H1 (cell line): ENCODE results near the gene POGK. TPM values are rescaled to one million over a fixed set of nuclear protein-coding genes. Genes with fewer than 3 reads are reported as not detected.

Experiments
- CTCF ChIA-PET: fragments of 300-600 bp; sonication (Branson Sonifier 250); formaldehyde crosslinking; loops from one replicate; lab custom pipeline; 2021; ENCODE audit not compliant: partially characterized antibody; lab: Charles Lee
- POLR2A ChIA-PET: fragments of 300-600 bp; sonication (Branson Sonifier 250); formaldehyde crosslinking; loops from one replicate; lab custom pipeline; 2021; ENCODE audit warnings: inconsistent platforms; ENCODE audit not compliant: partially characterized antibody; lab: Charles Lee
- DNase-seq, 2 experiments: peaks; one replicate each; pipeline versions ENCODE4 v3.0.0 to v3.0.0-alpha.2; 2010 to 2022; ENCODE audit warnings: low spot score in 2 of 2, low read depth in 1 of 2, mixed read lengths in 1 of 2
- FAIRE-seq: peaks from 2 replicates; lab custom pipeline; 2011; peaks lifted over from hg19 to GRCh38; lab: Jason Lieb, UNC
- H2AFZ ChIP-seq: 2 replicates; pipeline ENCODE4 v1.8.1; 2012; ENCODE audit warnings: low read length, inconsistent platforms
- H2AK5ac ChIP-seq: 2 replicates; pipeline ENCODE4 v1.6.1; 2013; ENCODE audit warnings: low read depth, low read length
- H2BK120ac ChIP-seq: replicated peaks from 2 replicates; pipeline ENCODE3; 2013; ENCODE audit warnings: low read depth, low read length, inconsistent platforms
- H2BK12ac ChIP-seq: 2 replicates; pipeline ENCODE4 v1.6.1; 2013; ENCODE audit warnings: low read depth, low read length
- H2BK15ac ChIP-seq: 2 replicates; pipeline ENCODE4 v1.6.1; 2013; ENCODE audit warnings: low read length
- H2BK20ac ChIP-seq: 2 replicates; pipeline ENCODE4 v1.6.1; 2013; ENCODE audit warnings: low read length
- H2BK5ac ChIP-seq: 2 replicates; pipeline ENCODE4 v1.6.1; 2013; ENCODE audit warnings: low read depth, low read length
- H3K14ac ChIP-seq: 2 replicates; pipeline ENCODE4 v1.6.1; 2013; ENCODE audit warnings: inconsistent platforms; ENCODE audit not compliant: insufficient read length
- H3K18ac ChIP-seq: 2 replicates; pipeline ENCODE4 v1.6.1; 2013; ENCODE audit warnings: low read length; ENCODE audit errors: extremely low read depth
- H3K23ac ChIP-seq: 2 replicates; pipeline ENCODE4 v1.6.1; 2013; ENCODE audit warnings: inconsistent platforms; ENCODE audit not compliant: insufficient read length
- H3K23me2 ChIP-seq: 2 replicates; pipeline ENCODE4 v1.6.1; 2013; ENCODE audit warnings: low read depth, low read length
- H3K27ac ChIP-seq: 2 replicates; pipeline ENCODE4 v1.6.1; 2011; ENCODE audit warnings: low read depth, low read length, inconsistent platforms
- H3K27me3 ChIP-seq, 4 experiments: replicated peaks in 1 of 4; 1 replicate in 1 of 4; 2 replicates in 3 of 4; pipeline versions ENCODE4 v1.6.1 to v1.8.1; 2011 to 2013; ENCODE audit warnings: low read length in 3 of 4, mild to moderate bottlenecking in 3 of 4, inconsistent platforms in 2 of 4, mixed read lengths in 2 of 4, moderate library complexity in 1 of 4; ENCODE audit not compliant: control insufficient read depth in 3 of 4, insufficient read depth in 3 of 4; ENCODE audit errors: extremely low read depth in 1 of 4
- H3K36me3 ChIP-seq, 4 experiments: 2 replicates each; pipeline versions ENCODE4 v1.6.1 to v1.8.1; 2011 to 2013; ENCODE audit warnings: mild to moderate bottlenecking in 4 of 4, low read length in 3 of 4, moderate library complexity in 2 of 4, control low read depth in 1 of 4, inconsistent platforms in 1 of 4; ENCODE audit not compliant: insufficient read depth in 4 of 4, control insufficient read depth in 2 of 4
- H3K4ac ChIP-seq: replicated peaks from 2 replicates; pipeline ENCODE3; 2013; ENCODE audit warnings: low read length, low read depth, mixed read lengths, inconsistent platforms; ENCODE audit not compliant: insufficient read length
- H3K4me1 ChIP-seq, 4 experiments: replicated peaks in 1 of 4; 1 replicate in 1 of 4; 2 replicates in 3 of 4; pipeline versions ENCODE4 v1.6.1 to v1.8.1; 2011 to 2013; ENCODE audit warnings: low read length in 3 of 4, inconsistent platforms in 2 of 4, mixed read lengths in 1 of 4; ENCODE audit not compliant: insufficient read depth in 4 of 4, control insufficient read depth in 3 of 4
- H3K4me2 ChIP-seq, 2 experiments: 2 replicates each; pipeline versions ENCODE4 v1.6.1 to v1.8.1; 2011 to 2013; ENCODE audit warnings: low read depth in 2 of 2, low read length in 2 of 2, control low read depth in 1 of 2, inconsistent platforms in 1 of 2, mild to moderate bottlenecking in 1 of 2; ENCODE audit not compliant: insufficient read depth in 1 of 2
- H3K4me3 ChIP-seq, 4 experiments: fragments of 200-600, 300-600 bp in 1 of 4; sonication (generic), shearing (Covaris generic), sonication (Bioruptor Twin) in 1 of 4; 2 replicates each; pipeline versions ENCODE4 v1.5.1 to v1.8.1; 2011 to 2016; ENCODE audit warnings: low read length in 4 of 4, low read depth in 3 of 4, control low read depth in 2 of 4, inconsistent platforms in 2 of 4, mild to moderate bottlenecking in 2 of 4, mixed read lengths in 1 of 4, moderate library complexity in 1 of 4; ENCODE audit not compliant: insufficient read depth in 2 of 4; ENCODE audit errors: extremely low read depth in 1 of 4
- H3K56ac ChIP-seq: replicated peaks from 2 replicates; pipeline ENCODE3; 2013; ENCODE audit warnings: low read depth, mild to moderate bottlenecking, mixed read lengths, low read length, inconsistent platforms; ENCODE audit not compliant: insufficient read length
- H3K79me1 ChIP-seq: 2 replicates; pipeline ENCODE4 v1.6.1; 2013; ENCODE audit warnings: low read depth, low read length, control low read depth
- H3K79me2 ChIP-seq, 2 experiments: 2 replicates each; pipeline versions ENCODE4 v1.6.1 to v1.8.1; 2012 to 2013; ENCODE audit warnings: low read length in 2 of 2, mild to moderate bottlenecking in 2 of 2, inconsistent platforms in 1 of 2; ENCODE audit not compliant: insufficient read depth in 2 of 2, control insufficient read depth in 1 of 2
- H3K9ac ChIP-seq, 4 experiments: replicated peaks in 1 of 4; 1 replicate in 1 of 4; 2 replicates in 3 of 4; pipeline versions ENCODE4 v1.6.1 to v1.8.1; 2011 to 2013; ENCODE audit warnings: low read depth in 3 of 4, low read length in 3 of 4, control low read depth in 2 of 4, mild to moderate bottlenecking in 2 of 4, moderate library complexity in 2 of 4, inconsistent platforms in 1 of 4; ENCODE audit errors: extremely low read depth in 1 of 4
- H3K9me3 ChIP-seq, 2 experiments: 2 replicates each; pipeline versions ENCODE4 v1.6.1 to v1.8.1; 2012 to 2013; ENCODE audit warnings: mild to moderate bottlenecking in 2 of 2, moderate library complexity in 2 of 2, control low read depth in 1 of 2, inconsistent platforms in 1 of 2, low read depth in 1 of 2, low read length in 1 of 2, mixed read lengths in 1 of 2; ENCODE audit not compliant: insufficient read depth in 2 of 2
- H4K20me1 ChIP-seq, 2 experiments: replicated peaks in 1 of 2; 2 replicates each; pipeline versions ENCODE3 to v1.8.1; 2011 to 2013; ENCODE audit warnings: inconsistent platforms in 2 of 2, low read length in 2 of 2, mild to moderate bottlenecking in 1 of 2; ENCODE audit not compliant: insufficient read depth in 2 of 2, control insufficient read depth in 1 of 2
- H4K5ac ChIP-seq: 2 replicates; pipeline ENCODE4 v1.6.1; 2013; ENCODE audit warnings: low read length, low read depth, mixed read lengths, inconsistent platforms; ENCODE audit not compliant: insufficient read length
- H4K8ac ChIP-seq: 2 replicates; pipeline ENCODE4 v1.8.0; 2013; ENCODE audit warnings: mild to moderate bottlenecking, moderate library complexity, low read length, inconsistent platforms; ENCODE audit not compliant: insufficient read depth; ENCODE audit errors: extremely low read depth
- H4K91ac ChIP-seq: replicated peaks from 2 replicates; pipeline ENCODE3; 2013; ENCODE audit warnings: low read length, mixed read lengths, inconsistent platforms; ENCODE audit not compliant: insufficient read length
- ATF3 ChIP-seq: IDR thresholded peaks from 2 replicates; pipeline ENCODE4 v1.6.1; 2011; ENCODE audit warnings: low read depth, mild to moderate bottlenecking, low read length; ENCODE audit not compliant: insufficient read depth
- CBX5 ChIP-seq: fragments of 300-800, 300-1000 bp; sonication (generic); IDR thresholded peaks from 2 replicates; pipeline ENCODE4 v1.7.1; 2016; ENCODE audit warnings: antibody characterized with exemption, low read length, low read depth
- CHD1 ChIP-seq: IDR thresholded peaks from 2 replicates; pipeline ENCODE4 v1.6.1; 2012; ENCODE audit warnings: low read depth, low read length, improper control_type of control experiment
- HDAC2 ChIP-seq, 2 experiments: fragments of 300-600 bp in 1 of 2; sonication (generic) in 1 of 2; IDR thresholded peaks; 2 replicates each; pipeline ENCODE4 v1.6.1; 2011 to 2012; ENCODE audit warnings: low read depth in 2 of 2, low read length in 2 of 2, mild to moderate bottlenecking in 2 of 2, moderate library complexity in 2 of 2, borderline replicate concordance in 1 of 2, inconsistent platforms in 1 of 2
- JUND ChIP-seq: IDR thresholded peaks from 2 replicates; pipeline ENCODE4 v1.6.1; 2011; ENCODE audit warnings: mild to moderate bottlenecking, improper control_type of control experiment, low read length
- MAFK ChIP-seq: IDR thresholded peaks from 2 replicates; pipeline ENCODE4 v1.6.1; 2012; ENCODE audit warnings: low read depth, mild to moderate bottlenecking, improper control_type of control experiment, low read length
- RFX5 ChIP-seq: IDR thresholded peaks from 2 replicates; pipeline ENCODE4 v1.6.1; 2011; ENCODE audit warnings: low read depth, low read length, improper control_type of control experiment, borderline replicate concordance
- SP2 ChIP-seq: IDR thresholded peaks from 2 replicates; pipeline ENCODE4 v1.6.1; 2012; ENCODE audit warnings: mild to moderate bottlenecking, low read length, inconsistent platforms
- TAF7 ChIP-seq: optimal IDR thresholded peaks from 2 replicates; pipeline ENCODE3; 2011; ENCODE audit warnings: low read depth, mild to moderate bottlenecking, inconsistent platforms, low read length, moderate library complexity, borderline replicate concordance
- WGBS, 2 experiments: shearing (Covaris generic) in 1 of 2; methylation state at CpG; one replicate each; pipeline versions ENCODE4 v1.1.6 to v1.1.7; 2013 to 2015; ENCODE audit warnings: low lambda C conversion rate in 2 of 2, mixed read lengths in 2 of 2, inconsistent platforms in 1 of 2, low coverage in 1 of 2, missing lambda C conversion rate in 1 of 2; ENCODE audit not compliant: insufficient replicate concordance in 2 of 2, insufficient coverage in 1 of 2, insufficient read length in 1 of 2; ENCODE audit errors: extremely low coverage in 1 of 2, missing lambda C conversion rate in 1 of 2; 5-methylcytosine and 5-hydroxymethylcytosine counted together
- polyA plus RNA-seq, 7 experiments: library from polyadenylated mRNA; depleted of rRNA in 3 of 7; stranded (reverse) in 5 of 7; unstranded in 2 of 7; fragments of >200 nt in 5 of 7; fragments of 200-250 nt in 2 of 7; gene quantifications; 1 replicate in 5 of 7; 2 replicates in 1 of 7; 4 replicates in 1 of 7; pipeline versions ENCODE4 v1.2.1 to v1.2.3, GENCODE V29; 2011 to 2013; ENCODE audit warnings: missing spikeins in 2 of 7, mixed read lengths in 2 of 7
- total RNA-seq: library from RNA; stranded (reverse); fragmentation: NEBNext Ultra II Directional; extraction: Animal tissue kit (Norgen Biotek cat#: 25700); gene quantifications from 2 replicates; pipeline ENCODE4 v1.2.1, GENCODE V29; 2021

The POGK gene
- total and polyA plus RNA-seq, 2 of the 8 experiments (the other 6 are each of a cell fraction or from before 2014, with no cell fraction given), result 16.9 to 40.3 TPM

GRCh38 chr1:166844791-166845190, 5.5 kb downstream of the POGK start:
- H4K20me1 ChIP-seq, result peaks cover 15 to 29% of the 10 kb centered on the region in 2 experiments
- H3K23me2 ChIP-seq, result peaks cover 5% of the 10 kb centered on the region
- H2BK20ac ChIP-seq, result no peak overlapping the region
- no peak overlapping the region for H3K9ac ChIP-seq
- WGBS, 2 experiments, result 95% methylated on average over 7 of the region's 7 CpGs; no CpG with 5 or more reads in 1 of the 2 experiments
- no peak overlapping the region for H2AK5ac ChIP-seq
- POLR2A ChIA-PET, result interaction anchor here (0.9 to 11.9 kb wide), 2 partner anchors 11 to 21 kb away, joined by 3 to 147 read pairs; no protein-coding TSS in a partner anchor
- H3K4me2 ChIP-seq, result no peak overlapping the region
- H2AFZ ChIP-seq, result no peak overlapping the region
- no peak overlapping the region for H4K5ac ChIP-seq
- CTCF ChIA-PET, result interaction anchor here (1.0 to 1.5 kb wide), 4 partner anchors 23 to 920 kb away, joined by 3 to 4 read pairs (median 3); no protein-coding TSS in a partner anchor
- H3K27ac ChIP-seq, result no peak overlapping the region
- DNase-seq, result no peak
- no peak overlapping the region for H3K4ac ChIP-seq
- no peak overlapping the region for H3K18ac ChIP-seq
- no peak overlapping the region for H2BK12ac ChIP-seq
- H3K56ac ChIP-seq, result no peak overlapping the region
- TF ChIP-seq TAF7 (no peak), HDAC2 (IDR thresholded peaks at IDR 0.05; ENCODE audit: borderline replicate concordance in 1 of 2, low read depth in 2 of 2, low read length in 2 of 2) (no peak), RFX5 (no peak), MAFK (no peak), SP2 (no peak), ATF3 (no peak), CBX5 (no peak), JUND (no peak), CHD1 (no peak)
- TF ChIP-seq, all 59 proteins: peak for 0
- H3K14ac ChIP-seq, result no peak overlapping the region
- FAIRE-seq, result no peak
- H2BK5ac ChIP-seq, result no peak overlapping the region
- no peak overlapping the region for H4K91ac ChIP-seq
- no peak overlapping the region for H3K23ac ChIP-seq
- H3K27me3 ChIP-seq, result no peaks in the 10 kb centered on the region
- peaks cover 59 to 92% (median 82%) of the 10 kb centered on the region in 4 experiments for H3K36me3 ChIP-seq
- H4K8ac ChIP-seq, result no peak overlapping the region
- H3K4me3 ChIP-seq, result no peak overlapping the region
- H2BK15ac ChIP-seq, result no peak overlapping the region
- H3K9me3 ChIP-seq, result no peaks in the 10 kb centered on the region
- no peak overlapping the region for H2BK120ac ChIP-seq
- peaks cover 0 to 62% of the 10 kb centered on the region in 2 experiments; a peak in 3 of 4 replicates for H3K79me2 ChIP-seq
- H3K4me1 ChIP-seq, result peaks cover 0 to 11% (median under 1%) of the 10 kb centered on the region in 4 experiments; a peak in 5 of 7 replicates
- peaks cover 21% of the 10 kb centered on the region for H3K79me1 ChIP-seq
